ENCODE results near the gene MIER2.
A peak's percentile ranks its signal among the peaks of the same experiment; 100 is the strongest.

MIER2 gene

GRCh38 chr19:342801-343421 is 1.7 kb downstream of the MIER2 start:
- TF ChIP-seq CTCF (IDR thresholded peaks at IDR 0.05; ENCODE audit: low read depth, low read length, missing control alignments), result no peak
- peak; percentile 87 for DNase-seq (ENCODE audit: extremely low read depth, low read depth)
- peak overlapping the region; percentile 54 for H3K4me3 ChIP-seq (replicated peaks; ENCODE audit: low read depth, low read length)

GRCh38 chr19:342128-342455 is 2.5 kb downstream of the MIER2 start:
- DNase-seq (ENCODE audit: extremely low read depth, low read depth), result no peak
- peak overlapping the region; percentile 54 for H3K4me3 ChIP-seq (replicated peaks; ENCODE audit: low read depth, low read length)
- TF ChIP-seq CTCF (IDR thresholded peaks at IDR 0.05; ENCODE audit: low read depth, low read length, missing control alignments), result no peak

- no peak for DNase-seq (ENCODE audit: extremely low read depth, low read depth)
- no peak for TF ChIP-seq CTCF (IDR thresholded peaks at IDR 0.05; ENCODE audit: low read depth, low read length, missing control alignments)
- H3K4me3 ChIP-seq (replicated peaks; ENCODE audit: low read depth, low read length), result peak overlapping the region; percentile 54
Observed at GRCh38 chr19:341386-342127, 3.0 kb downstream of the MIER2 start.

- DNase-seq (ENCODE audit: extremely low read depth, low read depth), result no peak
- H3K4me3 ChIP-seq (replicated peaks; ENCODE audit: low read depth, low read length), result peak overlapping the region; percentile 54; the same call in 1 of the 2 replicates
- TF ChIP-seq CTCF (IDR thresholded peaks at IDR 0.05; ENCODE audit: low read depth, low read length, missing control alignments), result no peak
Observed at GRCh38 chr19:340620-341385, 3.8 kb downstream of the MIER2 start.

GRCh38 chr19:339262-339887 is 5.2 kb downstream of the MIER2 start:
- no peak overlapping the region for H3K4me3 ChIP-seq (replicated peaks; ENCODE audit: low read depth, low read length)
- TF ChIP-seq CTCF (IDR thresholded peaks at IDR 0.05; ENCODE audit: low read depth, low read length, missing control alignments), result no peak
- no peak for DNase-seq (ENCODE audit: extremely low read depth, low read depth)

GRCh38 chr19:338421-338820 is 6.2 kb downstream of the MIER2 start:
- TF ChIP-seq CTCF (IDR thresholded peaks at IDR 0.05; ENCODE audit: low read depth, low read length, missing control alignments), result no peak
- DNase-seq (ENCODE audit: extremely low read depth, low read depth), result no peak

More at GRCh38 chr19:338421-338820, 6.2 kb downstream of the MIER2 start:
- H3K4me3 ChIP-seq (replicated peaks; ENCODE audit: low read depth, low read length), result no peak overlapping the region
